Activated T-helper 9 cell treated with anti-CD3 and anti-CD28 coated beads, Interleukin-2, amount 50 U/mL, for 16 hours (primary cell): Measurements from ENCODE around the gene MYLK2.
A peak's percentile ranks its signal among the peaks of the same experiment; 100 is the strongest.

ENCODE experiments used
- DNase-seq: peaks from one replicate; pipeline ENCODE4 v3.0.0-alpha.2; 2020; ENCODE audit warnings: low read depth

MYLK2 gene

GRCh38 chr20:31857861-31858759, 39.0 kb downstream of the MYLK2 start:
- no peak for DNase-seq

- DNase-seq, result no peak
These were observed 39.6 kb downstream of the MYLK2 start for GRCh38 chr20:31858760-31859083.

- no peak for DNase-seq
These were observed 40.3 kb downstream of the MYLK2 start for GRCh38 chr20:31859266-31859997.

GRCh38 chr20:31859998-31860380, 40.8 kb downstream of the MYLK2 start:
- no peak for DNase-seq

- no peak for DNase-seq
These were observed 41.4 kb downstream of the MYLK2 start for GRCh38 chr20:31860390-31861134.

- DNase-seq, result no peak
These were observed 41.9 kb downstream of the MYLK2 start for GRCh38 chr20:31861135-31861384.

GRCh38 chr20:31861385-31862156, 42.4 kb downstream of the MYLK2 start:
- DNase-seq, result peak; percentile 52

- DNase-seq, result no peak
These were observed 43.0 kb downstream of the MYLK2 start for GRCh38 chr20:31862157-31862470.

GRCh38 chr20:31862506-31862905, 43.4 kb downstream of the MYLK2 start:
- no peak for DNase-seq

- DNase-seq, result no peak
These were observed 44.3 kb downstream of the MYLK2 start for GRCh38 chr20:31863296-31864085.

GRCh38 chr20:31864521-31865400, 45.6 kb downstream of the MYLK2 start:
- no peak for DNase-seq

- DNase-seq, result no peak
These were observed 47.1 kb downstream of the MYLK2 start for GRCh38 chr20:31866221-31866620.

- DNase-seq, result no peak
These were observed 49.9 kb downstream of the MYLK2 start for GRCh38 chr20:31868853-31869672.

- DNase-seq, result no peak
These were observed 50.5 kb downstream of the MYLK2 start for GRCh38 chr20:31869673-31869941.

- DNase-seq, result no peak
These were observed 51.0 kb downstream of the MYLK2 start, which contains the start of the genes DUSP15 and TTLL9 for GRCh38 chr20:31869942-31870725. DUSP15 (minus strand) TSS chr20:31870527; CDS start chr20:31870337, 190 bp downstream. TTLL9 (plus strand) TSS chr20:31870634; CDS start chr20:31871127, 493 bp downstream.

- no peak for DNase-seq
These were observed 51.8 kb downstream of the MYLK2 start for GRCh38 chr20:31870726-31871617.

- no peak for DNase-seq
These were observed 52.4 kb downstream of the MYLK2 start for GRCh38 chr20:31871618-31871954.

GRCh38 chr20:31872406-31872805, 53.2 kb downstream of the MYLK2 start:
- no peak for DNase-seq
